Measurements from ENCODE around the gene ROR1. TPM values are rescaled to one million over a fixed set of nuclear protein-coding genes. Genes with fewer than 3 reads are reported as not detected.

Gene ROR1
- total RNA-seq, 1 experiment from 2014 or later = 37.2 TPM

- BruUV-seq (replicated peaks) = no TSS peak
- Mint-ChIP-seq H3K4me3 (ENCODE audit: unreplicated experiment) (no peak overlapping the region), H3K9me3 (ENCODE audit: unreplicated experiment) (no peaks in the 10 kb centered on the region), H3K27me3 (ENCODE audit: insufficient read depth, unreplicated experiment) (no peaks in the 10 kb centered on the region), H3K36me3 (ENCODE audit: insufficient read depth, unreplicated experiment) (peaks cover 6% of the 10 kb centered on the region), H3K27ac (ENCODE audit: unreplicated experiment) (no peak overlapping the region), H3K4me1 (ENCODE audit: low read depth, unreplicated experiment) (peaks cover 4% of the 10 kb centered on the region)
- TF ChIP-seq CTCF (IDR thresholded peaks at IDR 0.05; ENCODE audit: insufficient read depth in 1 of 2, low read depth in 1 of 2, low read length in 1 of 2, severe bottlenecking in 1 of 2, unreplicated experiment in 1 of 2) = no peak
- no peak overlapping the region for H3K4me3 ChIP-seq (ENCODE audit: low read depth, low read length)
- intact Hi-C loops (cut with micrococcal nuclease; ENCODE audit: unreplicated experiment) = no loop called here
- no peaks in the 10 kb centered on the region for H3K4me1 ChIP-seq
- no peaks in the 10 kb centered on the region for H3K9me3 ChIP-seq
- no peaks in the 10 kb centered on the region for H3K36me3 ChIP-seq (ENCODE audit: control insufficient read depth, insufficient read depth, low read length)
- CTCF ChIA-PET = no interaction called here
- no peak for DNase-seq
- POLR2A ChIA-PET = no interaction called here
- no peaks in the 10 kb centered on the region for H3K27me3 ChIP-seq (replicated peaks; ENCODE audit: control insufficient read depth, insufficient read depth, low read length)
Observed at GRCh38 chr1:63863145-63863544, 89.3 kb downstream of the ROR1 start.

GRCh38 chr1:63864224-63864641, 90.4 kb downstream of the ROR1 start:
- Mint-ChIP-seq H3K27ac (ENCODE audit: unreplicated experiment) (no peak overlapping the region), H3K4me3 (ENCODE audit: unreplicated experiment) (no peak overlapping the region), H3K27me3 (ENCODE audit: insufficient read depth, unreplicated experiment) (no peaks in the 10 kb centered on the region), H3K9me3 (ENCODE audit: unreplicated experiment) (no peaks in the 10 kb centered on the region), H3K4me1 (ENCODE audit: low read depth, unreplicated experiment) (peaks cover 12% of the 10 kb centered on the region), H3K36me3 (ENCODE audit: insufficient read depth, unreplicated experiment) (peaks cover 6% of the 10 kb centered on the region)
- intact Hi-C loops (cut with micrococcal nuclease; ENCODE audit: unreplicated experiment) = no loop called here
- no peaks in the 10 kb centered on the region for H3K9me3 ChIP-seq
- H3K4me1 ChIP-seq = no peaks in the 10 kb centered on the region
- H3K27me3 ChIP-seq (replicated peaks; ENCODE audit: control insufficient read depth, insufficient read depth, low read length) = no peaks in the 10 kb centered on the region
- no peak for DNase-seq
- H3K36me3 ChIP-seq (ENCODE audit: control insufficient read depth, insufficient read depth, low read length) = no peaks in the 10 kb centered on the region
- BruUV-seq (replicated peaks) = no TSS peak
- ChIA-PET CTCF (no interaction called here), POLR2A (no interaction called here)
- no peak for TF ChIP-seq CTCF (IDR thresholded peaks at IDR 0.05; ENCODE audit: insufficient read depth in 1 of 2, low read depth in 1 of 2, low read length in 1 of 2, severe bottlenecking in 1 of 2, unreplicated experiment in 1 of 2)
- H3K4me3 ChIP-seq (ENCODE audit: low read depth, low read length) = no peak overlapping the region

- intact Hi-C loops (cut with micrococcal nuclease; ENCODE audit: unreplicated experiment) = no loop called here
- Histone ChIP-seq H3K4me3 (ENCODE audit: low read depth, low read length) (no peak overlapping the region), H3K4me1 (no peaks in the 10 kb centered on the region), H3K27me3 (replicated peaks; ENCODE audit: control insufficient read depth, insufficient read depth, low read length) (no peaks in the 10 kb centered on the region), H3K36me3 (ENCODE audit: control insufficient read depth, insufficient read depth, low read length) (no peaks in the 10 kb centered on the region), H3K9me3 (no peaks in the 10 kb centered on the region)
- Mint-ChIP-seq H3K4me3 (ENCODE audit: unreplicated experiment) (no peak overlapping the region), H3K9me3 (ENCODE audit: unreplicated experiment) (no peaks in the 10 kb centered on the region), H3K4me1 (ENCODE audit: low read depth, unreplicated experiment) (peaks cover 12% of the 10 kb centered on the region), H3K27me3 (ENCODE audit: insufficient read depth, unreplicated experiment) (no peaks in the 10 kb centered on the region), H3K27ac (ENCODE audit: unreplicated experiment) (no peak overlapping the region), H3K36me3 (ENCODE audit: insufficient read depth, unreplicated experiment) (peaks cover 6% of the 10 kb centered on the region)
- no peak for DNase-seq
- CTCF ChIA-PET = no interaction called here
- POLR2A ChIA-PET = no interaction called here
- BruUV-seq (replicated peaks) = no TSS peak
- no peak for TF ChIP-seq CTCF (IDR thresholded peaks at IDR 0.05; ENCODE audit: insufficient read depth in 1 of 2, low read depth in 1 of 2, low read length in 1 of 2, severe bottlenecking in 1 of 2, unreplicated experiment in 1 of 2)
Observed at GRCh38 chr1:63865561-63865960, 91.7 kb downstream of the ROR1 start.

All from Caco-2 (cell line).